ENCODE data around the gene EMP1.

DNA sequence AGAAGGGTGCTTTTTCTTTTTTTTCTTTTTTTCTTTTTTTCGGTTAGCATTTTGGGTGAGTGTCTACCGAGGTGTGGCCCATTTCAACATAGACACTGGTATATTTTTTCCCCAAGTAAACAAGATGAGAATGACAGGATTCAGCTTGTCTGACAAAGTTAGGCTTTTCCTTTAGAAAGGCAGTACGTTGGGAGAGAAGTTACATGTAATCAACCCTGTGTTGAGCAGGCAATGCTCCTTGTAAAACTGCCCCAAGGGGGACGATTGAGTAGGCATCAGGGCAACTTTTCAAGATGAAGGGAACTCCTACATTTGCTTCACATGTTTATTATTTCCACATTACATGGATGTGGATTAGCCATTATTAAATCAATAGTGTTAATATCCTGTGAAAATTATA lies 1.7 kb downstream of the EMP1 start:
- TF ChIP-seq POLR2AphosphoS5 (IDR thresholded peaks at IDR 0.05; ENCODE audit: low read depth, low read length), result no peak
- TF ChIP-seq REST (IDR thresholded peaks at IDR 0.05; ENCODE audit: insufficient read depth in 1 of 2, low read depth in 2 of 2, low read length in 2 of 2), result no peak
- TF ChIP-seq TAF1 (IDR thresholded peaks at IDR 0.05; ENCODE audit: borderline replicate concordance, insufficient read depth, low read length), result no peak
- no peak for TF ChIP-seq SIN3A (IDR thresholded peaks at IDR 0.05; ENCODE audit: borderline replicate concordance, insufficient read depth, low read length)
- no peak for TF ChIP-seq FOXP2 (optimal IDR thresholded peaks at IDR 0.05; ENCODE audit: borderline replicate concordance, extremely low read depth, extremely low read length, insufficient read depth)
